ENCODE measurements around the gene KRT16.
"Not testable (repeated sequence)": the region's sequence is repeated elsewhere in the genome, so short reads cannot be mapped to it uniquely, and the experiment has no call there.

The KRT16 gene

GRCh38 chr17:41642252-41643156 is 29.9 kb upstream of the KRT16 start:
- H3K4me3 ChIP-seq (ENCODE audit: low read length): no peak overlapping the region
- no peak for DNase-seq (ENCODE audit: low read depth)
- no peak overlapping the region for H3K9ac ChIP-seq (ENCODE audit: low read length)
- peaks cover 6% of the 10 kb centered on the region for H3K4me1 ChIP-seq (ENCODE audit: control insufficient read depth, insufficient read depth, low read length)
- H3K27me3 ChIP-seq (replicated peaks; ENCODE audit: control insufficient read depth, insufficient read depth, low read length): no peaks in the 10 kb centered on the region
- H3K9me3 ChIP-seq (ENCODE audit: control insufficient read depth, low read length): no peaks in the 10 kb centered on the region
- no peaks in the 10 kb centered on the region for H3K36me3 ChIP-seq (ENCODE audit: control insufficient read depth, insufficient read depth, low read length, severe bottlenecking)

- not testable (repeated sequence) for H3K4me3 ChIP-seq (ENCODE audit: low read length); H3K9me3 ChIP-seq (ENCODE audit: control insufficient read depth, low read length); H3K9ac ChIP-seq (ENCODE audit: low read length); H3K4me1 ChIP-seq (ENCODE audit: control insufficient read depth, insufficient read depth, low read length); DNase-seq (ENCODE audit: low read depth); H3K36me3 ChIP-seq (ENCODE audit: control insufficient read depth, insufficient read depth, low read length, severe bottlenecking); H3K27me3 ChIP-seq (replicated peaks; ENCODE audit: control insufficient read depth, insufficient read depth, low read length)
Measured at GRCh38 chr17:41640596-41640995, 28.0 kb upstream of the KRT16 start.

- Histone ChIP-seq H3K27me3 (replicated peaks; ENCODE audit: control insufficient read depth, insufficient read depth, low read length) (peaks cover 5% of the 10 kb centered on the region), H3K9ac (ENCODE audit: low read length) (no peak overlapping the region), H3K4me1 (ENCODE audit: control insufficient read depth, insufficient read depth, low read length) (no peaks in the 10 kb centered on the region), H3K4me3 (ENCODE audit: low read length) (no peak overlapping the region), H3K9me3 (ENCODE audit: control insufficient read depth, low read length) (no peaks in the 10 kb centered on the region), H3K36me3 (ENCODE audit: control insufficient read depth, insufficient read depth, low read length, severe bottlenecking) (no peaks in the 10 kb centered on the region)
- no peak for DNase-seq (ENCODE audit: low read depth)
Measured at GRCh38 chr17:41639492-41640473, 27.2 kb upstream of the KRT16 start.

GRCh38 chr17:41638941-41639340 is 26.4 kb upstream of the KRT16 start:
- DNase-seq (ENCODE audit: low read depth): no peak
- no peak overlapping the region for H3K9ac ChIP-seq (ENCODE audit: low read length)

DNA sequence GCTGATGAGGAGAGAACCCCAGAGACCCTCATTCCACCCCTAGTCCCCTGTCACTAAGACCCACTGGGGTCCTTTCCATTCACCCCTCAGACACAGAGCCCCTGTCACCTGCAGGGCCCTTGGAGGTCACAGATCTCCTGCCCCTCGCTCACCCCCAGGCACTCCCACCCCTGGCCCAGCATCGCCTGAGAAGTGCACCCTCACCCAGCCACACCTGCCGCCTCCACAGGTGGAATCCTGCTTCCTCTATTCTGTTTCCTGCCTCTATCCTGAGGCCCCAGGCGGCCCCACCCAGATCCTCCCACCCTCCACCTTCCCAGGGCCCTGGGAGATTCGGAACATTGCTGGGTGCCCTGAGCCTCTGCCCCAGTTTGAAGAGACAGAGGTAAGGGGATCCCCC is 25.6 kb upstream of the KRT16 start:
- H3K36me3 ChIP-seq (ENCODE audit: control insufficient read depth, insufficient read depth, low read length, severe bottlenecking): no peaks in the 10 kb centered on the region
- H3K9ac ChIP-seq (ENCODE audit: low read length): no peak overlapping the region
- H3K4me3 ChIP-seq (ENCODE audit: low read length): no peak overlapping the region
- H3K27me3 ChIP-seq (replicated peaks; ENCODE audit: control insufficient read depth, insufficient read depth, low read length): peaks cover 7% of the 10 kb centered on the region
- H3K4me1 ChIP-seq (ENCODE audit: control insufficient read depth, insufficient read depth, low read length): no peaks in the 10 kb centered on the region
- H3K9me3 ChIP-seq (ENCODE audit: control insufficient read depth, low read length): no peaks in the 10 kb centered on the region
- DNase-seq (ENCODE audit: low read depth): no peak

More at GRCh38 chr17:41638941-41639340, 26.4 kb upstream of the KRT16 start:
- Histone ChIP-seq H3K4me1 (ENCODE audit: control insufficient read depth, insufficient read depth, low read length) (no peaks in the 10 kb centered on the region), H3K4me3 (ENCODE audit: low read length) (no peak overlapping the region), H3K36me3 (ENCODE audit: control insufficient read depth, insufficient read depth, low read length, severe bottlenecking) (no peaks in the 10 kb centered on the region), H3K9me3 (ENCODE audit: control insufficient read depth, low read length) (no peaks in the 10 kb centered on the region), H3K27me3 (replicated peaks; ENCODE audit: control insufficient read depth, insufficient read depth, low read length) (peaks cover 7% of the 10 kb centered on the region)

DNA sequence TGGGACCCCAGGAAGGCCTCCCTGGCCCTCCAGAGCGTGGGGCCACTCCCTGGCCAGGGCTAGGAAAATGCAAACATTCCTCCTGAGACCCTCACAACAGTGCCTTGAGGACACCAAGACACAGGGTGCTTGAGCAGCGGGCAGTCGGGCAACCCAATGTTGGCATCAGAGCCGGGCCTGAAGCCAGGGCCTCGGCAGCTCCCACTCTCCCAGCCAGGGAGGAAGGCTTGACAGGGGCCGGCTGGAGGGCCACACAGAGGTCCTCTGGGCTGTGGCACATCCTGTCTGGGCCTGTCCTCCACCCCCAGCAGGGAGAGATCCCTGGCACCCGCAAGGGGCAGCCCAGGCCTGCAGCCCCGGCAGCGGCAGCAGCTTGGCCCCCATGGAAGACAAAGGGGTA is 24.1 kb upstream of the KRT16 start:
- peaks cover 7% of the 10 kb centered on the region for H3K27me3 ChIP-seq (replicated peaks; ENCODE audit: control insufficient read depth, insufficient read depth, low read length)
- DNase-seq (ENCODE audit: low read depth): no peak
- H3K36me3 ChIP-seq (ENCODE audit: control insufficient read depth, insufficient read depth, low read length, severe bottlenecking): no peaks in the 10 kb centered on the region
- no peaks in the 10 kb centered on the region for H3K4me1 ChIP-seq (ENCODE audit: control insufficient read depth, insufficient read depth, low read length)
- H3K9ac ChIP-seq (ENCODE audit: low read length): no peak overlapping the region
- no peaks in the 10 kb centered on the region for H3K9me3 ChIP-seq (ENCODE audit: control insufficient read depth, low read length)
- H3K4me3 ChIP-seq (ENCODE audit: low read length): no peak overlapping the region

- no peak overlapping the region for H3K9ac ChIP-seq (ENCODE audit: low read length)
- no peaks in the 10 kb centered on the region for H3K9me3 ChIP-seq (ENCODE audit: control insufficient read depth, low read length)
- no peak for DNase-seq (ENCODE audit: low read depth)
- no peak overlapping the region for H3K4me3 ChIP-seq (ENCODE audit: low read length)
- peaks cover 7% of the 10 kb centered on the region for H3K27me3 ChIP-seq (replicated peaks; ENCODE audit: control insufficient read depth, insufficient read depth, low read length)
- no peaks in the 10 kb centered on the region for H3K4me1 ChIP-seq (ENCODE audit: control insufficient read depth, insufficient read depth, low read length)
- H3K36me3 ChIP-seq (ENCODE audit: control insufficient read depth, insufficient read depth, low read length, severe bottlenecking): no peaks in the 10 kb centered on the region
Measured at GRCh38 chr17:41635121-41636097, 22.8 kb upstream of the KRT16 start.

DNA sequence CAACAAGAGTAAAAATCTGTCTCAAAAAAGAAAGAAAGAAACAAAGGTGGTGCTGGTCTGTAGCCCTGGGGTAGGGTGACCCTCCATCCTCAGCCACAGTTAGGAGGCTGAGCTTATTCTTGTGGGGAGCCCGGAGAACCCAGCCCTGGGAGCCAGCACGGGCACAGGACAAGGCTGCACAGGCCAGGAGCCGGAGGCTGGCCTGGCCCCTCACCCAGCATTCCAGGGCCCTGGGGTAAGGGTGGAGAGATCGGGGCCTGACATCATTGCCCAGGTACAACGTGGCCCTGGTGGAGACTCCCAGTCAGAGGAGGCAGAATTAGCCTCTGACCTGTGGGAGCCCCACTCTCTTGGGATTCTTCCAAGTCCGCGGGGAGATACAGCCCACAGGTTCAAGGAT is 22.1 kb upstream of the KRT16 start:
- no peaks in the 10 kb centered on the region for H3K9me3 ChIP-seq (ENCODE audit: control insufficient read depth, low read length)
- peaks cover 7% of the 10 kb centered on the region for H3K27me3 ChIP-seq (replicated peaks; ENCODE audit: control insufficient read depth, insufficient read depth, low read length)
- no peak overlapping the region for H3K4me3 ChIP-seq (ENCODE audit: low read length)
- DNase-seq (ENCODE audit: low read depth): no peak
- no peaks in the 10 kb centered on the region for H3K36me3 ChIP-seq (ENCODE audit: control insufficient read depth, insufficient read depth, low read length, severe bottlenecking)
- H3K9ac ChIP-seq (ENCODE audit: low read length): no peak overlapping the region
- H3K4me1 ChIP-seq (ENCODE audit: control insufficient read depth, insufficient read depth, low read length): no peaks in the 10 kb centered on the region

- no peak for DNase-seq (ENCODE audit: low read depth)
- no peaks in the 10 kb centered on the region for H3K4me1 ChIP-seq (ENCODE audit: control insufficient read depth, insufficient read depth, low read length)
- H3K9ac ChIP-seq (ENCODE audit: low read length): no peak overlapping the region
- H3K9me3 ChIP-seq (ENCODE audit: control insufficient read depth, low read length): no peaks in the 10 kb centered on the region
- H3K4me3 ChIP-seq (ENCODE audit: low read length): no peak overlapping the region
- peaks cover 10% of the 10 kb centered on the region for H3K27me3 ChIP-seq (replicated peaks; ENCODE audit: control insufficient read depth, insufficient read depth, low read length)
- H3K36me3 ChIP-seq (ENCODE audit: control insufficient read depth, insufficient read depth, low read length, severe bottlenecking): no peaks in the 10 kb centered on the region
Measured at GRCh38 chr17:41633556-41634199, 21.1 kb upstream of the KRT16 start.

DNA sequence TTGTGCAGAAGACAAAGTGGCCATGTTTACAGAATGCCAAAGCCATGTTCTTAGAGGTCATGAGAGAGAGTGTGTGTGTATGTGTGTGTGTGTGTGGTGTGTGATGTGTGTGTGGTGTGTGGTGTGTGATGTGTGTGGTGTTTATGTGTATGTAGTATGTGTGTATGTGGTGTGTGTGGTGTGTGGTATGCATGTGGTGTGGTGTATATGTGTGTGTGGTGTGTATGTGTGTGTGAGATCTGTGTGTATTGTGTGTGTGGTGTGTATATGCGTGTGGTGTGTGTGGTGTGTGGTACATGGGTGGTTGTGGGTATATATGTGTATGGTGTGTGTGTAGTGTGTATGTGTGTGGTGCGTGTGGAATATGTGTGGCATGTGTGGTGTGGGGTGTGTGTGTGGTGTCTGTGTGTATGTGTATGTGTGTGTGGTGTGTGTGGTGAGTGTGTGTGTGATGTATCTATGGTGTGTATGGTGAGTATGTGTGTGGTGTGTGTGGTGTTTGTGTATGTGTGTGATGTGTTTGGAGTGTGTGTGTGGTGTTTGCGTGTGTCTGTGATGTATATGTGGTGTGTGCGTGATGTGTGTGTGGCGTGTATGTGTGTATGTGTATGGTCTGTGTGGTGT is 20.0 kb upstream of the KRT16 start:
- H3K4me1 ChIP-seq (ENCODE audit: control insufficient read depth, insufficient read depth, low read length): no peaks in the 10 kb centered on the region
- peaks cover 20% of the 10 kb centered on the region for H3K27me3 ChIP-seq (replicated peaks; ENCODE audit: control insufficient read depth, insufficient read depth, low read length)
- no peaks in the 10 kb centered on the region for H3K9me3 ChIP-seq (ENCODE audit: control insufficient read depth, low read length)
- DNase-seq (ENCODE audit: low read depth): no peak
- no peak overlapping the region for H3K4me3 ChIP-seq (ENCODE audit: low read length)
- no peaks in the 10 kb centered on the region for H3K36me3 ChIP-seq (ENCODE audit: control insufficient read depth, insufficient read depth, low read length, severe bottlenecking)
- no peak overlapping the region for H3K9ac ChIP-seq (ENCODE audit: low read length)

All from adipocyte (in vitro differentiated cells).